Measurements from ENCODE around the gene CNNM4.
A peak's percentile ranks its signal among the peaks of the same experiment; 100 is the strongest.

Gene CNNM4

GRCh38 chr2:96837575-96837974 is 76.9 kb downstream of the CNNM4 start:
- no peak for DNase-seq

DNA sequence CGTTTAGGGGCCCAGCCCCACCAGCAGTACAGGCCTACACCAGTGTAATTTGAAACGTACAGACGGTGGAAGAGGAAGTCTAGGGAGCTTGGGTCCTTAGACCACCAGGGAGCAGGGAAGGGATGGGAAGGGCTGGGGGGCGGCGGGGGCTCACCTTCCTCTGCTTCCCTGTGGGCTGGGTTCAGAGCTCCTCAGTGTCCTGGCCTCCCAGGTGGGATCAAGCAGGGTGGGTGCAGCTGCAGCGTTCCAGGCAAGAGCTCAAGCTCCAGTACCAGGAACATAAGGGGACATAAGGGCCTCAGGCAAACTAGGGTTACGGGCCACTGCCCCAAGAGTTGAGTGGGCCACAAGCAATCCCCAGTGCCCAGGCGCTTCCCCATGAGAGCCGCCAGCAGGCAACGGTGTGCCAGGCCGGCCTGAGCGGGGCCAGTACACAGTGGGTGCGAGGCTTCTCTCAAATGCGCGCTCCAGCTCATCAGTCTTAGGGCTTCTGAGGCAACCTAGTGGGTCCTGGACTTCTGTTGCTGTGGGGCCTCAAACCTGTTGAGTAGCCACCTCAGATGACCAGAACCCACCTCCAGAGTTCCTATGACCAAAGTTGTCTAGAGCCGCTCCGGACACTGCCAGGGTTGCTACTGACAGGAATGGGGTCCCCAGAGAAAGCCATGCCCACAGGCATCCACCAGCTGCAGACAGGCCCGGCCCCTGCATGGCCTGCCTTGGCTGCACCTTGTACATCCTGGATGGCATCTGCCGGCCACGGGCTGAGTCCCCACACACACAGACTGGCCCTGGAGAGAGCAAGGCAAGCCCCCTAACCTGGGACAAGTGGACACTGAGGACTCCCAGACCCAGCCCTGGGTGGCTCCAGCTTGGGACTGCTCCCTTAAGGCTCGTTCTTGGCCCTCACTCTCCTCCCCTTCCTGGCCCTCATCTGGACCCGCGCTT is 77.9 kb downstream of the CNNM4 start:
- DNase-seq = no peak

DNA sequence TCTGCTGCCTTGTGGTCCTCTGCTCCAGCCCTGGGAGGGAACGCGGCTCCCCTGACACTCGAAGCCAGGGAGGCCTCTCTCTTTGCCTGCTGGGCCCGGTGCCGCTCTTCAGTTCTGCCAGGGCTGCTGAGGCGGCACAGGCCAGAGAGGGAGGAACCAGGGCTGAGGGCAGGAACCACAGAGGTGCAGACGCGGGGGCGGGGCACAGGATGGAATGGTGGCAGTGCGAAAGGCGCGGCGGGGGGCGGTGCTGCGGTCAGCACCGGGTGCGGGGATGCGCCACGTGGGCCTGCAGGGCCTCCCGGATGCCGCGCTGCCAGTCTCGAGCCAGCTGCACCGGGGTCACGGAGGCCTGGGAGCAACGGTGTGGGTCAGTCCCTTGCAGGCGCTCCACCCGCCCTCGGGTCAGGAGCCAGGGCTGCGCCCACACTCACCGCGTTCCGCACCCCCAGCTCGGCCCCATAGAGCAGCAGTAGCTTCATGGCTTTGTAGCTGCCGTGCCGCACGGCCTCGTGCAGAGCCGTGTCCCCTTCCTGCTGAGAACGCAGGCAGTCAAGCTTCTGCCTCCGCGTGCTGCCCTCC is 78.7 kb downstream of the CNNM4 start:
- DNase-seq = peak; percentile 91

DNA sequence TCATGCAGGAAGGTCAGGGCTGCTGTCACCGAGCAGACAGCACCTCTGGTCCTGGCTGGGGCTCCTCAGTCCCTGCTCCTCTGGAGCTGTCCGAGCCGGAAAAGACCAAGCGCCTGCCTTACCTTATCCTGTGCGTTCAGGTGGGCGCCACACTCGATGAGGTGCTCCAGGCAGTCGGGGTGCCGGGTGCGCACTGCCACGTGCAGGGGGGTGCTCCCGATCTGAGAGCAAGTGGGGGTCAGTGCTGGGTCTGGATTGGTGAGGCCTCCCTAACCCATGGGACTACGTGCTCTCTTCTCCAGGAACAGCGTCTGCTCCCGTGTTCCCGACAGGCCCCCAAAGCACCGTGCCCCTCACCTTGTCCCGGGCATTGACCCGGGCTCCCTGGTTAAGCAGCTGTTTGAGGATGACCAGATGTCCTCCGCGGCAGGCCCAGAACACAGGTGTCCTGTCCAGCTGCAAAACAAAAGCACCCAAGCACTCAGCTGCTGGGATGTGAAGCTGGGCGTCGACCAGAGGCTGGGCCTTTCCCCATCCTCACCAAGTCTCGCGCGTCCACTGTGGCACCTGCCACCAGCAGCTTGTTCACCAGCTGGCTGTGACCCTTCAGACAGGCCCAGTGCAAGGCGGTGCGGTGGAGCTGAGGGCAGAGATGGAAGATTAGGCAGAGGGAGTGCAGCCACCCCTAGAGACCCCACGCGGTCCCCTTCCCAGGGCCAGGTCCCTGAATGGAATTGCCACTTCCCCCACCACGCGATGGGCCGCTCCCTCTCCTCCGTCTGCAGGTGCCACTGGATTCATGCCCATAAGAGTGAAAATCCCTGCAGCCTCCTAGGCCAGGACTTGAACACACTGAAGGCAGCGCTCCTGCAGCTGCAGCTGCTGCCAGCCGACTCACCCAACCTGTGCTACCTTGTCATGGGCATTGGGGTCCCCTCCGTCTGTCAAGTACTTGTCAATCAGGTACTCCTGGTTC is 79.5 kb downstream of the CNNM4 start:
- no peak for DNase-seq

- no peak for DNase-seq
These were observed 81.2 kb downstream of the CNNM4 start for GRCh38 chr2:96841701-96842495.

DNA sequence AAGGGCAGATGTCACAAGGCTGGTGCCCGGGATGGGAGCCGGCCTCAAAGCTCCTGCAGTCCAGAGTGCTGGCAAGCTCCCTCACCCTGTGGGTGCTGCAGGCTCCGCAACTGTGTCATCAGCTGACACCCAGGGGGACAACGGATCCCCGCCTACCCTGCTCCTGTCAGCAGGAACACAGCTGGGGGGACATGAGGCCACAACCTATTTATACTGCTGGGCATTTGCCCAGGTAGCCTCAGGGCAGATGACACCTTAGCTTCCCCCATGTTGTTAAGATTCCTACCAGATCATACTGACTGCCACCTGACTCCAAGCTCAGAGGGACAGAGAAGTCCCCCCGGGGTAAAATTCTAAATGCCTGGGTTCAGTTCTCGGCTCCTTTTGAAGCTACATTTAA is 81.9 kb downstream of the CNNM4 start:
- no peak for DNase-seq

DNA sequence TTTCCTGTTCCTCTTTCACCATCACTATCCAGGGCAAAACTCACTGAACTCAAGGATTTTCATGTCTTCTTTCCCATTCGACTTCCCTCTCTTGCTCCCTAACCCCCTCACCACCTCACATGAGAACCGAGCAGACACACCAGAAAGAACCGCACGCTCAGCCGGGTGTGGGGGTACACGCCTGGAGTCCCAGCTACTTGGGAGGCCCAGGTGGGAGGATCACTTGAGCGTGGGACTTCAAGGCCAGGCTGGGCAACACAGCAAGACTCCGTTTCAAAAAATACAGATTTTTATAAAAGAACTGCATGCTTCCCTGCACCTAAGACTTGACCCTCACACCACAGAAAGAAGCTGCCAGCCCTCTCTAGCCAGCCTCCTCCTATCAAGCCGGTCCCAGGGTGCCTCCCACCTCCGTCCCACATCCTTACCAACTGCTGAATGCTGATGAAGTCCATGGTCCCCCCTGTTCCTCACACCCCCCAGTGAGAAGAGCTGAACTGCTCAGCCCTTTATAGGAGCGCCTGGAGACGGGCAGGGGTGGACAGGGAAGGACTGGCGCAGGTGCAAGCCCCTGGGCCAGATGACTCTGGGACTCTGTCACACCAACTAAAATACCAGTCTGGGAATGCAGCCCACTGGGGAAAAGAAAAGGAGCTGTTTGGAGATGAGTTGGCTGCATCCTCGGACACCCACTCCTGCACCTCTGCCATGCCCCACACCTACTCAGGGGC is 83.0 kb downstream of the CNNM4 start, which contains the start of gene ANKRD23:
Gene ANKRD23 (minus strand): TSS at position 484 of the 731 bp plus-strand sequence. CDS start 29 bp downstream, at position 455.
- no peak for DNase-seq

DNA sequence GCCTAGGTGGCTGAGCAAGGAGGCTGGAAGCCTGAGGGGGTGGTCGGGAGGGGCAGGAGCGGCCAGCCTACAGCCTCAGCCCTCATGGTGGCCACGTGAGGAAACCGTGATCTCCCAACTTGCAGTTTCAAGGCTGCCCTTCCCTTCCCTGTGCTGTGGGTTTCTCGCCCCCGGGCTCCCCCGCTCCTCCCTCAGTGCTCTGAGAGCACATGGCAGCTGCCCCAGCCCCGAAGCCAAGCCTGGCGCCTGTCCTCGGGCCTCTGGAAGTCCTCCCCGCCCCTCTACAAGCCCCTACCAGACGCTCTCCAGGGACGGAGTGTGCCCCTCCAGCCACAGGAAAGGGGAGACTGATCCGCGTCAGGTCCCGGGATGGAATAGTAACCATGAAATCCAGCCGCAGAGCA is 83.7 kb downstream of the CNNM4 start:
- DNase-seq = no peak

DNA sequence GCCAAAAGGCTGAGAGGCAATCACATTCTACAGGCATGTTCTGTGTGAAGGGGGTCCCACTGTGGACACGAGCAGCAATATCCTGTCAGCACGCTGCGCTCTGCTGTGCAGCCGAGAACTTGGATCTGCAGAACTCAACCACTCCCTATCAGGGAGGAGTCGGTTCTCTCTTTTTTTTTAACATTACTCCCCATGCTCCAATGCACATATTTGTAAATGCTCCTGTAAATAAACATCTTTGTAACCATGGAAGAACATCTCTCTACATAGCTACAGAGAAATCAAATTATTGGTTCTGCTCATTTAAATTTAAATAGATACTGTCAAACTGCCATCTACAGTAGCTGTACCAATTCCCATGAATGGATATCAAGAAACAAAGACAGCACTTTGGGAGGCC is 86.1 kb downstream of the CNNM4 start:
- DNase-seq = no peak

- DNase-seq = no peak
These were observed 86.9 kb downstream of the CNNM4 start for GRCh38 chr2:96847586-96847985.

DNA sequence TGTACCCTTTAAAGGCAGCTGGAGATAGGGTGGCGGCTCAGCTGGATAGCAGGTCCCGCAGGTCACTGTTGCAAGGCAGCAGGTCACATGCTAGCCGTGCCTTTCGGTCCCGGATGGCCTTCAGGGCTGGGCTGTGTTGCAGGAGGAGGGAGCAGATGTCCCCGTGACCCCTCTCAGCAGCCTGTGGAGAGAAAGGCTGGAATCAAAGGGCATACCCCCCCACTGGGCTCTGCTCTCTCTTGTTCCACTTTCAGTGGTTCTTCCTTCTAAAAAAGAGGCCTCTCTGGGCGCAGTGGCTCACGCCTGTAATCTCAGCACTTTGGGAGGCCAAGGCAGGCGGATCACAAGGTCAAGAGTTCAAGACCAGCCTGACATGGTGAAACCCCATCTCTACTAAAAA is 87.6 kb downstream of the CNNM4 start:
- DNase-seq = no peak

- DNase-seq = no peak
These were observed 92.0 kb downstream of the CNNM4 start for GRCh38 chr2:96852667-96853066.

DNA sequence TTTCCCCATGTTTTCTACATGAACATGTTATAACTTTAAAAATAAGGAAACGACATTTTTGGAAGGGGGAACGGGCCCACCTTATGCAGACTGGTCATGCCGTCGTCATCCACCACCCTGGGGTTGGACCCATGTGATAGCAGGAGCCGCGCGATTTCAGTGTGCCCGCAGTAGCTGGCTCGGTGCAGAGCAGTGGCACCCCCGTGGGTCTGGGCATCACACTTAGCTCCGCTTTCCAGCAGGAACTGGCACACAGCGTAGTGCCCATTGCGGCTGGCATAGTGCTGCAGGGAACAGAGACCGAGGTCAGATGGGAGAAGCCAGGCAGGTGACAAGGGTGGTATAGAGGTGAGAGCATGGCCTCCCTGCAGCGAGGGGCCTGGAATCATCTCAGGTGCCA is 92.6 kb downstream of the CNNM4 start:
- no peak for DNase-seq

GRCh38 chr2:96856776-96857666 is 96.3 kb downstream of the CNNM4 start:
- peak; percentile 69 for DNase-seq

DNA sequence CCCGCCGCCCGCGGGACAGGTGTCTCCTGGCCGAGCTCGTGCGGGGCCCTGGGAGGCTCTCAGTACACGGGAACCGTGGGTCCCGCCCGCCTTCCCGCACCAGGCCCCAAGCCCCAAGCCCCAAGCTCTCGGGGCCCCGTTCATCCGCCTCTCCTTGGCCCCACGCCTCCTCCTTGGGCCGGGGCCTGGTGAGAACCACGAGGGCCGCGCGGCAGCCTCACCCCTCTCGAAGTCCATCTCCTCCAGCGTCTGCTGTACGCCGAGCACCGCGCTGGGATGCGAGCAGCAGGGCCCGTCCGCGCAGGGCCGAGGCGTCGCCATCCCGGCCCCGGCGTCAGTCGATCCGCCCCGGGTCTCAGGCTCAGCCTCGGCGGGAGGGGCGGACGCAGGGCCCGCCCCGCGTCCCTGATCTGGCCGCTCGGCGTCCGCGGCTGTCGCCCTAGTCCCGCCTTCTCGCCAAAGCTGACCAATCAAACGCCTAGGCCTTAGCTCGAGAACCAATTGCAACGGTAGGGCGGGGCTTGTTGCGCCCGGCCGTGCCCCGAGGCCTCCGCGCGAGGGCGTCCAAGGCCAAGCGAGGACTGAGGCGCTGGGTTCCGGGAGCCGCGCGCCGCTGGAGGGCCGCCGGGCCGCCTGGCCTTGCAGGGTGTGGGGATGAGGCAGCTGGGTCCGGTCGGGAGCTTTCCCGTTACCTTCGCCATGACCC is 97.1 kb downstream of the CNNM4 start, which contains the start of gene ANKRD39:
Gene ANKRD39 (minus strand): TSS at position 350 of the 706 bp plus-strand sequence. CDS start 29 bp downstream, at position 321.
- peak; percentile 99 for DNase-seq

GRCh38 chr2:96859099-96859649 is 98.5 kb downstream of the CNNM4 start:
- DNase-seq = no peak

GRCh38 chr2:96859681-96860064 is 99.0 kb downstream of the CNNM4 start:
- no peak for DNase-seq

DNA sequence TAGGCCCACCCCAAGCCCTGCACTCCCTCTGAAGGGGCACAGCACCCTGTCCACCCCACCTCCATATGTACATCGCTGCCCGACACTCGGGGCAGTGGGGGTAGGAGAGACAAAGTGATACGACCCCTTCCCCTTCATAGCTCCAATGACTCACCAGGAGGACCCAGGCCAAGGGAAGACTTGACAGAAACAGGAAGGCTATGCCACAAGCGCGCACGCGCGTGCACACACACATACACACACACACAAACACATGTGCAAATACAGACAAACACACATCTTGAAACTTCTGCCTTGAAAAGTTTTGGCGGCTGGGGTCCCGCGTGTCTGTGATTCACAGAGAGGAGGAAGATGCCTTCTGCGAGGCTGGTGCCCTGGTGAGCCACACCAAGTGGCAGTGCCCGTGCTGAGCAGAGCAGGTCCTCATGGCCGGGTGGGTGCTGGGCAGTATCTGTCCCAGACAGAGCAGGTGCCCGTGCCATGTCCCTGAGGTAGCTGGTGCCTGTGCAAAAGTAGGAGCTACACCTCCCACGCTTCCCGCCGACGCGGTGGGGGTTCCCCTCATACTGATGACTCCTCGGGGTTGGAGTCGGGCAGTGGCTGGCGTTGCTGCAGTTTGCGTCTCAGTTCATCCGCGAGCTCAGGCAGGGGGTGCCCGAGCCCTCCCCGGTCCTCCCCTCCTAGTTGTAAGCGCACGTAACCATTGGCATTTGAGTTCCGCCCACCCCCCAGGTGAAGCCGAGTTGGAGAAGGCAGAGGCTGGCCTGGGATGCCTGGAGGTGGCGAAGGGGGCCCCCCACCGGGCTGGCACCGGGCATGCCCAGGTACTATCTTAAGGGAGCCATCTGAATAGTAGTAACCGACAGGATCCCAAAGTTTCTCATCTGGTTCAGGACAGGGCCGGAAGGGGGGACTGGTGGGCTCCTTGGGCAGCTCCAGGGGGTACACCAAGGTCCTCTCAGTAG is 99.6 kb downstream of the CNNM4 start:
- peak; percentile 23 for DNase-seq

Data from activated CD4-positive, alpha-beta T cell treated with anti-CD3 and anti-CD28 coated beads, Interleukin-10, Interleukin-2, amounts not matched to agents 100 ng/mL and 50 ng/mL, durations not matched to agents 16 hours and 8 hours (primary cell).